ENCODE measurements around the gene REV3L.

Gene REV3L

DNA sequence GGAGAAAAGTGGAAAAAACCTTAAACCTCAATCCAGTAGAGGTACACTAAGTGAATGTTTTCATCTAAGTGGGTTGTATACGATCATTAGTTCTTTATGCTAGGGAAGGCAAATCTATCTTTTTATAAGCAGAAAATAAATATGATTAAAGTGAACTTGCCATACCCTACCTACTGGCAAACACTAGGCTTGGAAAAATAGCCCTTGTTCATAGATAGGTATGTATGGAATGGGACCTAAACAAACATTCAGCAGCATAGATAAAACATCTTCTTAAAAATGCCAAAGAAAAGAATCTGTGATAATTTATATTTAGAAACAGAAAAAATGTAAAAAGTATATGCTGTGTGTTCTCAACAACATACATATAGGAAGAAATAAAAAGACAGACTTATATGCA, 18.8 kb downstream of the REV3L start:
- DNase-seq (ENCODE audit: low read depth) = no peak

DNA sequence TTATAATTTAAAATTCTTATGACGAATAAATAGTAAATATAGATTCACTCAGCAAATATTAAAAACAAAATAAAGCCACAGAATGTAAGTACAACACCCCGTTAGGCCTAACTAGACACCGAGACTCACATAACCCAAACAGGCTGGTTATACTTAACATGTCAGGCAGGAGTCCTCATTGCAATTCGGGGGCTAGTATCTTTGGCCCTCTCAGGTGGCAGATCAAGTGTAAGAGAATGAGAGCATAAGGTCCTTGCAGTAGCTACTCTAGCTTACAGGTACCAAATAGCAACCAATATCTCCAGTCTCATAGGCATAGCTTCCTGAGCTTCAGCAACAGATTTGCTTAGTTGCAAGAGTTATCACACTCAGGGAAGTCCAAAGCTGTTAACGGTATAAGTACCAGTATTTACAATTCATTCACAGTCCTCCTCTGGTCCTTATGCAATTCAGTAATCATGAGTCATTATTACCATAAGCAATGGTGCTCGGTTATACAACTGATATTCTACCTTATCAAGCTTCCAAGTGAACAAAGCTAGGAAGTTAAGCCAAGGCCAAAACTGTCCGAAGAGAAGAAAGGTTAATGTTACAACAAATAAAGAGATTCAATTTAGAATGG, 20.1 kb downstream of the REV3L start:
- no peak for DNase-seq (ENCODE audit: low read depth)

DNA sequence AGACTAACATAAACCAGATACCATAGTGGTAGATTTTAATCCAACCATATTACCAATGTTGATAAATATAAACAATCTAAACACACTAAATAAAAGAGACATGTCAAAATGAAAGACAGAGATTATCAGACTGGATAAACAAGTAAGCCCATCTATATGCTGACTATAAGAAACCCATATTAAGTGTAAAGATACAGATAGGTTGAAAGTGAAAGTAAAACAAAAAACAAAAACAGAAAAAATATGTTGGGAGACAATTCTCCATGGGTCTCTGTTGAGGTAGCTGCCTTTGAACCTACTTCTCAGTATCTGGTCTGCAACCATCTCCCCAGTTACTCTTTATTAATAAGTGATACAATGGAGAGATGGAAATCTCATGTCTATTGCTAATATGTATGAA, 21.2 kb downstream of the REV3L start:
- no peak for DNase-seq (ENCODE audit: low read depth)

DNA sequence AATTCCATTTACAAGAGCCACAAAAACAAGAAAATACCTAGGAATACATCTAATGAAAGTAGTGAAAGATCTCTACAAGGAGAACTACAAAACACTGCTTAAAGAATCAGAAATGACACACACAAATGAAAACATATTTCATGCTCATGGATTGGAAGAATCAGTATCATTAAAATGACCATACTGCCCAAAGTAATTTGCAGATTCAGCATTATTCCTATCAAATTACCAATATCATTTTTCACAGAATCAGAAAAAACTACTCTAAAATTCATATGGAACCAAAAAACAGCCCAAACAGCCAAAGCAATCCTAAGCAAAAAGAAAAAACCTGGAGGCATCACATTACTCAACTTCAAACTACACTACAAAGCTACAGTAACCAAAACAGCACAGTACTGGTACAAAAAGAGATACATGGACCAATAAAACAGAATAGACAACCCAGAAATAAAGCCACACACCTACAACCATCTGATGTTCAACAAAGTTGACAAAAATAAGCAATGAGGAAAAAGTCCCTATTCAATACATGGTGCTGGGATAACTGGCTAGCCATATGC, 24.3 kb downstream of the REV3L start:
- no peak for DNase-seq (ENCODE audit: low read depth)

DNA sequence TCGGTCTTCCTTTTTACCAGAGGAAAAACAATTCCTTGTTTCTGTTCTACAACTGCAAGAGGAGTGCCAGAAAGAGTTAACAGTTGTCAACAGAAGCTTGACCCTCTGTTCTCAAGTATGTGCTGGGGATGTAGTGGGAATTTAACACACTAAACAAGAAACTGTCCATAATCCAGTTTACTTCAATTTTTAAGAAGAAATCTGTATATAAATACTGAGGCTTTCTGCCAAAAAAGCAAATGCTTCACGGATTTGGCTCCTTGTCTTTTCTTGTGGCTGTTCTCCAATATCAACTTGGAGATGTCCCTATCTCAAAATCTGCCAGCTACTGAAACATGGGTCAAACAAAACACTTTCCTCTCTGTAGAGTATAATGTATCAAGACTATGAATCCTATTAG, 26.8 kb downstream of the REV3L start:
- DNase-seq (ENCODE audit: low read depth) = no peak

DNA sequence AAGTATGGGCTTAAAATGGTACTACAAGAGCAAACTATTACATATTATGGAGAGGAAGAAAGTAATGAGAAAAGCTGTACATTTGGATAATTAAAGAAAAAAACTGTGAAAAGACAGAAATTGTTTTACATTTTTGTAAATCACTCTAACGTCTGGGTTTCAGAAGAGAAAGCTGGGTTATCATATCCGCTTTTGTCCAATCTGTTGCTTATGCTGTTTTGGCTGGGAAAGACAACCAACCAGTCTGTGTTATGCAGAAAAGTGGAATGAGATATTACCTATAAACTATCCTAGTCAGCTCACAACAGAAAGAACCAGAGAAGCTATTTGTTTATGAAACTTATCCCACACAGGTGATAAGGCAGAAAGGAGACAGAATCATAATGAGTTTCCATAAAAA, 32.4 kb downstream of the REV3L start:
- no peak for DNase-seq (ENCODE audit: low read depth)

DNA sequence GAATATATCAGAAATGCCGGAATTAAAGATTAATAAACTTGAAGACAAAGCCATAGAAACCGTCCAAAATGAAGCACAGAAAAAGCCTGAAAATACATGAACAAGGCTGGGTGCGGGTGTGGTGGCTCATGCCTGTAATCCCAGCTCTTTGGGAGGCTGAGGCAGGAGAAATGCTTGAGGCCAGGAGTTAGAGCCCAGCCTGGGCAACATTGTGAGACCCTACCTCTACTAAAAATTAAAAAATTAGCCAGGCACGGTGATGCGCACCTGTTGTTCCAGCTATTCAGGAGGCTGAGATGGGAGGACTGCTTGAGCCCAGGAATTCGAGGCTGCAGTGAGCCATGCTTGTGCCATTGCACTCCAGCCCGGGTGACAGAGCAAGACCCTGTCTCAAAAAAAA, 32.9 kb downstream of the REV3L start:
- DNase-seq (ENCODE audit: low read depth) = no peak

DNA sequence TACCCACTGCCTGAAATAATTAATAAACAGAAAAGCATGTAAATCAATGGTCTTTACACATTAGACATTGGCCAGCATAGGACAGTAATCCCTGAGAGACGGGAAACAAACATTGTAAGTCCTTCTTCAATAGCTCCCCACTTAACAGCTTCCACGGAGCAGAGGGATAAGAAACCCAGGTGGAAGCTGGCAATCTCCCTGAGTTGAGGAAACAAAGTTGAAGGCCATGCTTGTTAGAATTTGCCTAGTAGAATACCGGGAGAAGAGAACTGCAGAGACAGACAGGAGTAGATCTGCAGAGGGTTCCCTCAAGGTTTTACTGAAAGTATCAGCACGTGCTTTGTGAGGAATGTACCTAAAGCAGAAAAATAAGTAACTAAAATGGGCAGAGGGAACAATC, 33.9 kb downstream of the REV3L start:
- no peak for DNase-seq (ENCODE audit: low read depth)

DNA sequence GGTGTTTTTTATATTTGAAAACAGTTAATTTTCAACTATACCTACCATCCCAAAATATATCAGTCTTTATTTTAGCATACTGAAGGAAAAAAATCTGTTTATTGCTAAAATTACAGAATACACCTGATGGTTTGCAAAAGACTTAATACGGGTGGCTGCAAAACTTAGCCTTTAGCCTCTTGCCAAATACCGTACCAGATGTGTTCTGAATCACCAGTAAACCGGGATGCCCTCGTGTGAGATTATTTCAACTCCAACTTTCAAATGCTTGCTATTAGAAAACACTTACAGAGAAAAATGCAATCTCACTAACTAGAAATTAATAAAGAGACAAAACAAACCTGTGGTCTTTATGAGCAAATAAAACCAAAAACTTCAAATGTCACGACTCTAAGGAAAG, 36.0 kb downstream of the REV3L start:
- DNase-seq (ENCODE audit: low read depth) = no peak

DNA sequence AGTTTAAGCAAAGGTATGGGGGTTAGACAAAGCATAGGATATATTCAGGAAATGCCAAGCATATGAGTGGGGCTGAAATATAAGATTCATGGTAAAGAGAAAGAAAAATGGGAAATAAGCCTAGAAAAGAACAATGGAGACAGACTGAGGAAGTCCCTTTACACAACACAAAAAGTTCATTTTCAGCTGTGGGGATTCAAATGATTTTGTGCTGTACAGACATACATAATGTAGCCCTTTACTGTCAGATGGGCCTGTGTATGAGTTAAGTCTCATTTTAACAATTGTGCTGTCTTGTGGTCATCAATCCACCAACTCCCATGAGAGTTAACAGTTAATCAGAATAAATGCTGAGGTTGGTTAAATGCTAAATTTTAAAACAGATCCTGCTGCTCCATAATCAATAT, 37.2 kb downstream of the REV3L start:
- DNase-seq (ENCODE audit: low read depth) = no peak

DNA sequence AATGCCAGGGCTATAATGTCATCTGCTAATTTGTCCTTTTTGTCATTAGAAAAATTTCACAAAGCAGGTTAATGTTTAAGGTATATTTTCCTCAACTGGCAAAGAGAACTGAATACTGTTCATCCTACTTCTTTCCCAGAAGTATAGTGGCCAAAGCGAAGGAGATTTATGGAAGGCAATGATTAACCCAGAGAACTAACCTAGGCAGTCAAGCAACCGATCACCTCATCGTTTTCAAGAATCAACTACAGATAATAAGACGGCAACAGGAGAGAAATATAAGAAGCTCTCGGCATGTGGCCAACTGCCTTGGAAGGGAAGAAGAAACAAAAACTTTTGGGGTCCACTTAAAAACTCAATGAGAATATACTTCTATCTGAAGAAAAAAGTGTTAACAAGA, 38.2 kb downstream of the REV3L start:
- DNase-seq (ENCODE audit: low read depth) = no peak

DNA sequence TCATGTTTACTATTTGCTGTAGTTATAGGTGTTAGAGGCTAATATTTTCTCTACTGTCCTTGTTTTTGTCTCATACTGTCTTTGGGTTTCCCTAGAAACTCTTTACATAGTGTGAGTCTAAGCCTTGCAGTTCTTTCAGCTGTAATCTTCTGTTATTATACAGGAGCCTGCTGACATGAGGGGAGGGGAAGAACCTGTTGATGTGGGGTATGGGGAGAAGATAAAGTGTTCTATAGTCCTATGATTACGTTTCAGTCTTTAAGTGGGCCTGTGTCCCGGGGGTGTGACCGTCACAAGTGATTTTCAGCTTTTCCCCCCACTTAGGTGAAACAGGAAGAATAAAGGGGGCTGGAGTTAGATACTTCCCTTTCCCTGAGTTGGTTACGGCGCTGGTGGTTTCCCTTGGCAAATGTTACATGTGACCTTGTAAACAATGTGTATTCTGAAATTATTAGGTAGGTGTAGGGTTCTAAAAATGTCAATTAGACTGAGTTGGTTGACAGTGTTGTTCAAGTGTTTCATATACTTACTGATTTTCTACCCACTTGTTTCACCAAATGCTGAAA, 41.3 kb downstream of the REV3L start:
- DNase-seq (ENCODE audit: low read depth) = no peak

DNA sequence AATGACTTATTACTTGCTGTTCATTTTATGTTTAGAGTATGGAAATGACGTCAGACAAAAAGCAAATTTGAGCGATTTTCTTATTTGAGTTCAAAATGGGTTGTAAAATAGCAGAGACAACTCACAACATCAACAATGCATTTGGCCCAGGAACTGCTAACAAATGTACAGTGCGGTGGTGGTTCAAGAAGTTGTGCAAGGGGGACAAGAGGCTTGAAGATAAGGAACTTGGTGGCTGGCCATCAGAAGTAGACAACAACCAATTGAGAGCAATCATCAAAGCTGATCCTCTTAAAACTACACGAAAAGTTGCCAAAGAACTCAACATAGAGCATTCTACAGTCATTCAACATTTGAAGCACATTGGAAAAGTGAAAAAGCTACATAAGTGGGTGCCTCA, 43.8 kb downstream of the REV3L start:
- DNase-seq (ENCODE audit: low read depth) = no peak

DNA sequence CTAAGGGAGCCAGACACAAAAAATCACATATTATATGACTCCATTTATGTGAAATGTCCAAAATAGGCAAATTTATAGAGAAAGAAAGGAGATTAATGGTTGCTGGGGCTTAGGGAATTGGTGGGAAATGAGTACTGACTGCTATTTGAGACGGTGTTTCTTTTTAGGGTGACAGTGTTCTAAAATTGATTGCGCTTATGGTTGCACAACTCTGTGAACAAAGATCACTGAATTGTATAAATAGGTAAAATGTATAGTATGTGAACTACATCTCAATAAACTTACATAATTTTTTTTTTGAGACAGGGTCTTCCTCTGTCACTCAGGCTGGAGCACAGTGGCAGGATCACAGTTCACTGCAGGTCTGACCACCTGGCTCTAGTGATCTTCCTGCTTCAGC, 45.4 kb downstream of the REV3L start:
- DNase-seq (ENCODE audit: low read depth) = no peak

DNA sequence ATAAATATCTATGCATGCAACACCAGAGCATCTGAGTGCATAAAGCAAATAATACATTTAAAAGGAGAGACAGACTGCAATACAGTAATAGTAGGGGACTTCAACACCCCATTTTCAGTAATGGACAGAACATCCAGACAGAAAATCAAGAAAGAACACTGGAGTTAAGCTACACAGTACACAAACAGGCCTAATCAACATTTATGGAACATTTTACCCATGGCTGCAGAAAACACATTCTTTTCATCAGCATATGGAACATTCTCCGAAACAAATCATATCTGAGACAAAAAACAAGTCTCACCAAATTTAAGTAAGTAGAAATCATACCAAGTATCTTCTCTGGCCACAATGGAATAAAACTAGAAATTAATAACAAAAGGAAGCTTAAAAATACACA, 50.5 kb downstream of the REV3L start:
- no peak for DNase-seq (ENCODE audit: low read depth)

DNA sequence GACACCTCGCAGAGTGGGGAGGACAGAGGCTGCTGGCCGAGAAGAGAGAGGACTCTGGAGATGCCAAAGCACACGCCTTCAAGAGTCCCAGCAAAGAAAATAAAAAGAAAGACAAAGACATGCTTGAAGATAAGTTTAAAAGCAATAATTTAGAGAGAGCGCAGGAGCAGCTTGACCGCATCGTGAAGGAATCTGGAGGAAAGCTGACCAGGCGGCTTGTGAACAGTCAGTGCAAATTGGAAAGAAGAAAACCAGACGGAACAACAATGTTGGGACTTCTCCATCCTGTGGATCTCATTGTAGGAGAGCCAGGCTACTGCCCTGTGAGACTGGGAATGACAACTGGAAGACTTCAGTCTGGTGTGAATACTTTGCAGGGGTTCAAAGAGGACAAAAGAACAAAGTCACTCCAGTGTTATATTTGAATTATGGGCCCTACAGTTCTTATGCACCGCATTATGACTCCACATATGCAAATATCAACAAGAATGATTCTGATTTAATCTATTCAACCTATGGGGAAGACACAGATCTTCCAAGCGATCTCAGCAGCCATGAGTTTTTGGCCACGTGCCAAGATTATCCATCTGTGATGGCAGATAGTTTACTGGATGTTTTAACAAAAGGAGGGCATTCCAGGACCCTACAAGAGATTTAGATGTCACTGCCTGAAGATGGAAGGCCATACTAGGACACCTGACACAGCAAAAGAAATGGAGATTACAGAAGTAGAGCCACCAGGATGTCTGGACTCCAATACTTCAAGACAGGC, 52.2 kb downstream of the REV3L start:
- DNase-seq (ENCODE audit: low read depth) = no peak

DNA sequence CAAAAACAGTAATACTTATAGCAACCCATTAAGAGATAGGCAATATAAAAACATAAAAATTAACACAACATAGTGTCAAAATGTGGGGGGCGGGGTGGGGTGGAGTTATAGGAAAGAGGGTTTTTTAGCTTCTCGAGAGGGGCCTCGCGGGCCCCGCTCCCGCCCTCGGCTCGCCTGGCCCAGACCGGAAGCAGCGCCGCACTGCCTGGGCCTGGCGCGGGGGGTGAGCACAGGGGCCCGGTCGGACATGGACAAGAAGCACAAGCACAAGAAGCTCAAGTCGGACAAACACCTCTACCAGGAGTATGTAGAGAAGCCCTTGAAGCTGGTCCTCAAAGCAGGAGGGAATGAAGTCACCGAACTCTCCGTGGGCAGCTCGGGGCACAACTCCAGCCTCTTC, 53.4 kb downstream of the REV3L start:
- no peak for DNase-seq (ENCODE audit: low read depth)

DNA sequence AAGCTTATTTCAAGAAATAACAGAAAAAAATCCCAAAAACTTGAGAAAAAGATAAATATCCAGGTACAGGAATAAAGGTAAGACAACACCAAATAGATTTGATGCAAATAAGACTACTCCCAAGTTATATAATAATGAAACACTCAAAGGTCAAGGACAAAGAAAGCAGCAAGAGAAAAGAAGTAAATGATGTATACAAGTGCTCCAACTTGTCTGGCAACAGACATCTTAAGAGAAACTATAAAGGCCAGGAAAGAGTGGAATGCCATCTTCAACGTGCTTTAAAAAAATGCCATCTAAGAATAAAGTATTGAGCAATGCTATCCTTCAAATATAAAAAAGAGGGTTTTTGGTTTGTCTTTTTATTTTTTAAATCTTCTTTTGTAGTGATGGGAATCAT, 54.2 kb downstream of the REV3L start:
- DNase-seq (ENCODE audit: low read depth) = no peak

DNA sequence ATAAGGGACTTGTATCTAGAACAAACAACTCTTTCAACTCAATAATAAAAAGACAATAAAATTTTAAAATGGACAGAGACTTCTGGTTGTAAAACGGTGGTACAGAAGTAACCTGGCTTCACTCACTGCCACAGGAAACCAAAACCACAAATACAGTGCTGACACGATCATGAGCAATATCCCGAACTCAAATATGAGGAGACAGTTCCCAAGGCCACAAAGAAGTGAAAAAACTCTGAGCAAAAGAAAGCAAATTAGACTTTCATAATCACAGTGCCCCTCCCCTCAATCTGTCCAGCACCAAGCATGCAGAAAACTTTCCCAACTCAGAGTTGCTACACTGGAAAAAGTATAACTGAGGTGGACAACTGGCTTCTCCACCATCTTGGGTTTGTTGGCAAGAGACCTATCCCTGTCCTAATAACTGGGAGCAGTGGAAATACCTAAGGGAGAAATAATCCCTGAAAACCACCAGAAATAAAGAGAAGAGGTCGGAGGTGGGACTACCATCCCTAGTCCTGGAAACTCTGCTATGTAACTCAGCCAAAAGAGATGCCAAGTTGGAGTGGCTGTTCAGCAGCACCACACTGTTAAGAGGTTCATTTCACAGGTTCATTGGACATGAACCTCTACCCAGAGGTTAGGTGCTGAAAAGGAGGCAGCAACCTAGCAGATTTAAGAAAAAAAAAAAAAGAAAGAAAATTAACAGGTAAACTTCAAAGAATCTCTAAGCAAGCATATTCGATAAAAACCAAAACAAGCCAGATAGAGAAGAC, 55.5 kb downstream of the REV3L start:
- no peak for DNase-seq (ENCODE audit: low read depth)

DNA sequence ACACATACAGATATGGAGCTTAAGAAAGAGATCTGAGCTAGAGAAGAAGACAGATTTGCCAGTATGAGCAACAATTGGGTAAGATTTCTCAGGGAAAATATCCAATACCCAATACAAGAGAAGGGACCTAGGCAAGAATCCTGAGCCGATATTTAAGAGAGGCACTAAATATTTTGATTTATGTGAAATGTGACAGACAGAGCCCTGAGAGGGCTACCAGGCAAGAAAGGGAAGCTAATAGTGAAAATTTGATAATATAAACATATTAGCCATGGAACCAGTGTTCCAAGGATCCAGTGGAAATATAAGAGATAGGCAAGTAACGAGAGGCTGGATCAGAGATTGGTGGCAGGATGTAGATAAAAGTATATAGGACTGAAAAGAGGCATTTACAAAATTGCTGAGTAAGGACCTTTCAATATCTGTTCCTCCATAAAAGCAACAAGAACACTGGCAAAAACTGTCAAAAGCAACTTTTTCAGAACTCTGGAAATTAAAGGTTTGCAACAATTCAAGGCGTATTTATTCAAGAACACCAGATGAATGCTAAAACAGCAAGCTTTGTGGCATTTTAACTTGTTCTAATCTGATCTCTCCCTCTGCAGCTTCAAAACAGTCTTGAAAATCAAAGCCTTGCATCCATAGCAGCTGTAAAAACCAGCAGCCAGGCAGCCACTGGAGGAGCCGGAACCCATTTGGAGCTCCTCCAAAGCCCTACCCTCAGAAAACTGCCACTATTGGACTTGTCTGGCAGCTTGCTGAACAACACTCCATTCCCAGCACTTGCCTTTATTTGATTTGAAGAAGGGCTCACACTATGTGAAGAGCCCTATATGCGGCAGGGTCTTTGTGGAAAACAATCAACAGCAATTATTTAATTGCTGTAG, 58.8 kb downstream of the REV3L start:
- DNase-seq (ENCODE audit: low read depth) = no peak

DNA sequence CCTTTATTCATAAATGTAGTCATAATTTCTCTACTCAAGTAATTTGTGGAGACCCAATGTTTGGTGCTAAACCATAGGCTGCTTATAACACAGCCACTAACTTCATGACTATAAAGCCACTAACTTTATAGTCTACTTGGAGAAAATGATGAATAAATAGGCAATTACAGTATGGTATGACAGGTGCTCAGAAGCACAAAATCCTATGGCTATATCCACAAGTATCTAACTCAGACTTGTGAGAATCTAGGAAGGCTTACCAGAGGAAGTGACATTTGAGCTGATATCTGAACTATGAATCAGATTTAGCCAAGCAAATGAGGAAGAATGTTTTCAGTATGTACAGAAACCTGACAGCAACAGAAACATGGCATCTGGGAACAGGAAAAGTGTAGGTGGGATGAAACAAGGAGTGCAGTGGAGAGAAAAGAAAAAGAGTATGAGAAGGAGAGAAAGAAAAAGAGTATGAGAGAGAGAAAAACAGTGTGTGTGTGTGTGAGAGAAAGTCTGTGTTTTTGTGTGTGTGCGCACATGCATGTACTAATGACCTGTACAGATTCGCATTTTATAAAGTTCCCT, 59.9 kb downstream of the REV3L start:
- DNase-seq (ENCODE audit: low read depth) = no peak

Data from stimulated activated CD8-positive, alpha-beta memory T cell treated with anti-CD3 and anti-CD28 coated beads, Interleukin-7, amount 100 ng/mL, for 24 hours (primary cell).